LNCAP (cell line): ENCODE measurements around the gene NDUFS8.
A peak's percentile ranks its signal among the peaks of the same experiment; 100 is the strongest.

ENCODE experiments used
- TF ChIP-seq, protein P1 (sequence below): fragments of 450-650 bp; IDR thresholded peaks from 2 replicates; pipeline ENCODE4 v1.5.1; 2017; ENCODE audit warnings: mild to moderate bottlenecking

NDUFS8 gene

GRCh38 chr11:68007498-68008380 lies 22.7 kb upstream of the NDUFS8 start:
- TF ChIP-seq, protein P1, sequence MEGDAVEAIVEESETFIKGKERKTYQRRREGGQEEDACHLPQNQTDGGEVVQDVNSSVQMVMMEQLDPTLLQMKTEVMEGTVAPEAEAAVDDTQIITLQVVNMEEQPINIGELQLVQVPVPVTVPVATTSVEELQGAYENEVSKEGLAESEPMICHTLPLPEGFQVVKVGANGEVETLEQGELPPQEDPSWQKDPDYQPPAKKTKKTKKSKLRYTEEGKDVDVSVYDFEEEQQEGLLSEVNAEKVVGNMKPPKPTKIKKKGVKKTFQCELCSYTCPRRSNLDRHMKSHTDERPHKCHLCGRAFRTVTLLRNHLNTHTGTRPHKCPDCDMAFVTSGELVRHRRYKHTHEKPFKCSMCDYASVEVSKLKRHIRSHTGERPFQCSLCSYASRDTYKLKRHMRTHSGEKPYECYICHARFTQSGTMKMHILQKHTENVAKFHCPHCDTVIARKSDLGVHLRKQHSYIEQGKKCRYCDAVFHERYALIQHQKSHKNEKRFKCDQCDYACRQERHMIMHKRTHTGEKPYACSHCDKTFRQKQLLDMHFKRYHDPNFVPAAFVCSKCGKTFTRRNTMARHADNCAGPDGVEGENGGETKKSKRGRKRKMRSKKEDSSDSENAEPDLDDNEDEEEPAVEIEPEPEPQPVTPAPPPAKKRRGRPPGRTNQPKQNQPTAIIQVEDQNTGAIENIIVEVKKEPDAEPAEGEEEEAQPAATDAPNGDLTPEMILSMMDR: no peak

DNA sequence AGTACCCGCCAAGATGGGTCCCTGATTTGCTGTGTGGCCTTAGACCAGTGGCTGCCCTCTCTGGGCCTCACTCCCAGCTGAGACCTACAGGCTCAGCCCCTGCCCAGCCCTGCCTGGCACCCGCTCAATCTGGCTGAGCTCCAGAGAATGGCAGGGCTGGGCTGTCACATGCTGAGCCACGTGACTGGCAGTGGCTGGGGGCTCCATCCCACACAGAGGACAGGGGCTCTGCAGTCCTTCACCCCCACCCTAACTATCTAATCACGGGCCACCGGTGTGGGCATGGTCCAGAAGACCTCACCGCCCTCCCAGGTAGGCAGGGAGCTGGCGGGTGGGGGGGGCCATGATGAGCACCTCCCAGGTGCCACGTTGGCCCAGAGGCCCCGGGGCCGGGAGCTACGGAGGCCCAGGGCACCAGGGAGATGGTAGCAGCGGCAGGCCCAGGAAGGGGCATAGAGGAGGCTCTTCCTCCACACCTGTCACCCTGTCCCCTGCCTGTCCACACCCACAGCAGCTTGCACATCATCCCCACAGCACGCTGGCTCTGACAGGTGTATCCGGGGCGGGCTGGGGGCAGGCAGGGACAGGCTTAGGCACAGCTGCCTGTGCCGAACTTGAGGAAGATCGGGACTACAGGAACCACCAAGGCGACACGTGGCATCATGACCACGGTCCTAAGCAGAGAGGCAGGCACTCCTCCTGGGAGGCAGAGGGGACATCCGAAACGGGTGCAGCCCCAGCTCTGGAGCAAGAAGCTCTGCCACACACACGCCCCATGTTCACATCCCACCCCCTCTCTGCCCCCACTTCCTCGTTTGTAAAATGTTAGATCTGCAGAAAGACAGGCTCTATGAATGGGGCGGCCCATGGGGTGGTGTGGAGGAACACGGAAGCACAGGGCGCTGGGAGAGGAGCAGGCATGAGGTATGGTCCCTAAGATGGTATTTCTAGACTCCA lies 21.8 kb upstream of the NDUFS8 start:
- TF ChIP-seq, protein P1: no peak

DNA sequence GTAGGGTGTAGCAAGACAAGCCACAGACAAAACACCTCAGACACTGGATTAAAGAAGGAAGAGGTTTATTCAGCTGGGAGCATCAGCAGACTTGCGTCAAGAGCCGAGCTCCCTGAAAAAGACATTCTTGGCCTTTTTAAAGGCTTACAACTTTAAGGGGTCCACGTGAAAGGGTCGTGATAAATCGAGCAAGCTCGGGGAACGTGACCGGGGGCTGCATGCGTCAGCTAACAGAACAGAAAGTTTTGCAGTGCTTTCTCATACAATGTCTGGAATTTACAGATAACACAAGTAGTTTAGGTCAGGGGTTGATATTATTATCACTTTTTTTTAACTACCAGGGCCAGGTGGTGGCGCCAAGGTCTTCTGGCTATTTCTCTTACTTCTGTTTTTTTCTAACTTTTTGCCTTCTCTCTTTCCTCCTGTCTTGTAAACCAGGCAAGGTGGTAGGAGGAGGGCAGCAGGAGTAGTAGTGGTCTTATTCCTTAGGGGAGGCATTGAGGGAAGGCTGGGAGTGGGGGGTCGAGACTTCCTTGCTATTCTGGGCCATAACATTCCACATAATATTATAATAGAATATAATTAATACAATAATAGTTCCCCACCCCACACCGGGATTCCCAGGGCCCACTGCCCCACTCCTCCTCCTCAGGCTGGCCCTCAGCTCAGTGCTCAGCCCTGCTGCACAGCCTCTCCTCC lies 20.9 kb upstream of the NDUFS8 start:
- TF ChIP-seq, protein P1: peak; percentile 22; the same call in 1 of the 2 replicates

DNA sequence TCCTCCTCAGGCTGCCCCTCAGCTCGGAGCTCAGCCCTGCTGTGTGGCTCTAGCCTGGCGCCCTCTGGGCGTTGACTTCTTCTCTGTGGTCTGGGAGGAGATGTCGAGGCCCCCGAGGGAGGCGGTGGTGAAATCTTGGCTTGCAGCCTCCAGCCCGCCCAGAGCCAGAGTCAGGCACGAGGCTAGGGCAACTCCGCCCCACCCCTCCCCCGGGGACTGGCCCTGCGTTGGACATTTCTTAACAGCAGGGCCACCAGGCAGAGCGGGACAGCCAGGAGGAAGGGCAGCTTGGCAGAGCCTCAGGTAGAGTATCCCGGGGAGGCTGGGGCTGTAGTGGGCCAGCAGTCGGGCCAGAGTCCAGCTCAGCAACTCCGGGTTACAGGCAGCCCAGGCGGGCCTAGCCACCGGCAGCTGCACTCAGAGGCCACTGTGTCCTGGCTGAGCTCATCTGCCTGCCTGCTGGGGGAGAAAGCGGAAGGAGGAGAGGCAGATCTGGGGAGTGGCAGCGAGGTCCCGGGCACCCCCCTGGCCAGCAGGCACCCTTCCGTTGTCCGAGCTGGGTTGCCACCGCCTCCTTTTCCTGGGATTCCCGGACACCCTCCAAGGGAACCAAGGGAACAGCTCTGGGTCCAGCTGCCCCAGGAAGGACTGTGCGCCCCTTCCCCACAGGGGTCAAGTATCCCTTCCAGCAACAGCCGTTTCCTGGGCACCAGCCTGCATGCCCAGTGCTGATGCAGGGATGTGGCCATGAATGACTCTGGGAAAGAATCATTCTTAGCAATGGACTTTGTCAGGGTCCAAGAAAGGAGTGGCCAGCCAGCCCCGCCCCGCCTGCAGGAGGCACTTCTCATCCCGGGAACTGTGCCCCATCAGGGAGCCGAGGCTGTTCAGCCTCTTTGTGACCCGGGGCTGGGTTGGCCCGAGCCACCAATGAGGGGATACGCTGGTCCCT lies 20.1 kb upstream of the NDUFS8 start, which contains the start of gene ALDH3B1:
TSS of gene ALDH3B1 (plus strand) at position 238 of the 952 bp plus-strand sequence. CDS start 4,971 bp downstream, outside the sequence.
- TF ChIP-seq, protein P1: no peak

DNA sequence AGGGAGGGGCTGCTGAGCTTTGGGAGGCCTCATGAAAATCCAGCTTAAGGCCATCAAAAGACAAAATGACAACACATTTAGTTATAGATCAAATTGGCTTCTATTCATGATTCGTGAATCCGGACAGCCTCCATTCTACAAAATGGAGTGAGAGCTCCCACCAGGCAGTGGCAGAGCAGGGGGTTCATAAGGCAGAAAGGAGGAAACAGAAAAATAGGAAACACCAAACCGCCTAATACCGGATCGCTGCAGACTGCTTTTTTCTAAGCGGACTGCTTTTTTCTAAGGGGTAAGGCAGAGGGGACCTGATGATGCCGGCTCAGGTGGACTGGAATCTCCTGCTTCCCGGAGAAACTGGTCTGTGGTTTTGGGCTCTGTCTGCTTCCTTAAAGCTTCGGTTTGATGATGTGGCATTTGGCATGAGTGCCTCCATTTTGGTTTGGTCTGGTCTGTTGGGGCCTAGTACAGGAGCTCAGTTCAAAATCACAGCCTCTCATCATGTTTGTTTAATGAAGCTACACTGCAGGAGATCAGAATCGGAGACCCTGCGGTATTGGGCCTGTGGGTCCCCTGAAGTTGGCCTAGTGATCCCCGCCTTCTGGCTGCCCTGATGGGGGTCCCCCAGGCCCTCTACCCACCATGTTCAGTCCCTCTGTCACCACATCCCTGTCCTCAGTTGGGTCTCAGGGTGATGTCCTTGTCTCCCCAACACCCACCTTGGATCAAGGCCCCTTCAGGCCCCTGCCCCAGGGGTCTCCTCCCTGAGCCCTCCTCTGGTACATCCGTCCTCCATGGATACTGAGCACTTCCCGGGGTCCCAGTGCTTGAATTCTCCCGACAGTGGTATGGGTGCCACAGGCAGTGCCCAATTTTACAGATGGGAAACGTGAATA lies 19.2 kb upstream of the NDUFS8 start:
- TF ChIP-seq, protein P1: no peak
